Activated naive CD8-positive, alpha-beta T cell treated with anti-CD3 and anti-CD28 coated beads, Interleukin-2, amount 10 ng/mL, durations not matched to agents 7 days and 5 days (primary cell): ENCODE measurements around the gene LGR6. TPM values are rescaled to one million over a fixed set of nuclear protein-coding genes. Genes with fewer than 3 reads are reported as not detected.
A peak's percentile ranks its signal among the peaks of the same experiment; 100 is the strongest.

Experiments
- ATAC-seq: fragments of 150-1000 bp; cut with Tn5 transposase; one replicate; pipeline ENCODE4 v1.10.0; 2021; ENCODE audit warnings: low read depth, moderate library complexity
- POLR2A ChIA-PET: fragments of 350-600 bp; sonication (Branson Sonifier 250); formaldehyde crosslinking; loops from one replicate; lab custom pipeline; 2021; ENCODE audit warnings: antibody characterized with exemption; lab: Charles Lee
- DNase-seq: peaks from one replicate; pipeline ENCODE4 v3.0.0; 2021
- H3K27ac Mint-ChIP-seq: one replicate; pipeline ENCODE4 v1.8.0; 2022; ENCODE audit warnings: mild to moderate bottlenecking, mixed read lengths
- H3K27me3 Mint-ChIP-seq: one replicate; pipeline ENCODE4 v1.8.0; 2022; ENCODE audit warnings: mild to moderate bottlenecking, moderate library complexity, mixed read lengths
- H3K36me3 Mint-ChIP-seq: one replicate; pipeline ENCODE4 v1.8.0; 2021; ENCODE audit warnings: mild to moderate bottlenecking, mixed read lengths
- H3K4me1 Mint-ChIP-seq: one replicate; pipeline ENCODE4 v1.8.0; 2021; ENCODE audit warnings: mixed read lengths
- H3K4me3 Mint-ChIP-seq: one replicate; pipeline ENCODE4 v1.8.0; 2022; ENCODE audit warnings: mild to moderate bottlenecking, moderate library complexity, mixed read lengths
- H3K9me3 Mint-ChIP-seq: one replicate; pipeline ENCODE4 v1.8.0; 2021; ENCODE audit warnings: mixed read lengths
- total RNA-seq, 2 experiments: library from RNA; stranded (reverse); gene quantifications; one replicate each; pipeline ENCODE4 v1.2.3, GENCODE V29; 2021

The LGR6 gene
- total RNA-seq, 2 experiments from 2014 or later = 2.7 to 5.2 TPM

- ATAC-seq (peak; percentile 80), DNase-seq (peak; percentile 77)
- H3K4me3 Mint-ChIP-seq = no peak overlapping the region
- peaks cover 11% of the 10 kb centered on the region for H3K4me1 Mint-ChIP-seq
- H3K9me3 Mint-ChIP-seq = no peaks in the 10 kb centered on the region
- H3K27me3 Mint-ChIP-seq = peaks cover 13% of the 10 kb centered on the region
- POLR2A ChIA-PET = no interaction called here
- no peak overlapping the region for H3K27ac Mint-ChIP-seq
- H3K36me3 Mint-ChIP-seq = no peaks in the 10 kb centered on the region
These were observed 122.1 kb downstream of the LGR6 start for GRCh38 chr1:202315576-202316168.

- DNase-seq (no peak), ATAC-seq (no peak)
- Mint-ChIP-seq H3K9me3 (no peaks in the 10 kb centered on the region), H3K36me3 (no peaks in the 10 kb centered on the region), H3K4me1 (peaks cover 11% of the 10 kb centered on the region), H3K4me3 (no peak overlapping the region), H3K27ac (no peak overlapping the region), H3K27me3 (peaks cover 14% of the 10 kb centered on the region)
- POLR2A ChIA-PET = no interaction called here
These were observed 122.6 kb downstream of the LGR6 start for GRCh38 chr1:202316186-202316585.

GRCh38 chr1:202317941-202318925, 124.6 kb downstream of the LGR6 start:
- peaks cover 18% of the 10 kb centered on the region for H3K27me3 Mint-ChIP-seq
- peaks cover 9% of the 10 kb centered on the region for H3K4me1 Mint-ChIP-seq
- no peaks in the 10 kb centered on the region for H3K9me3 Mint-ChIP-seq
- POLR2A ChIA-PET = no interaction called here
- no peak overlapping the region for H3K27ac Mint-ChIP-seq
- no peak for ATAC-seq
- H3K36me3 Mint-ChIP-seq = no peaks in the 10 kb centered on the region
- H3K4me3 Mint-ChIP-seq = no peak overlapping the region
- no peak for DNase-seq

GRCh38 chr1:202319381-202320080, 125.9 kb downstream of the LGR6 start:
- H3K27me3 Mint-ChIP-seq = peaks cover 15% of the 10 kb centered on the region
- no peak overlapping the region for H3K4me3 Mint-ChIP-seq
- H3K36me3 Mint-ChIP-seq = no peaks in the 10 kb centered on the region
- ATAC-seq (no peak), DNase-seq (no peak)
- H3K27ac Mint-ChIP-seq = peak overlapping the region; percentile 16
- H3K4me1 Mint-ChIP-seq = peaks cover 9% of the 10 kb centered on the region
- no peaks in the 10 kb centered on the region for H3K9me3 Mint-ChIP-seq
- POLR2A ChIA-PET = no interaction called here

GRCh38 chr1:202320081-202320405, 126.4 kb downstream of the LGR6 start:
- peaks cover 9% of the 10 kb centered on the region for H3K4me1 Mint-ChIP-seq
- H3K4me3 Mint-ChIP-seq = no peak overlapping the region
- H3K9me3 Mint-ChIP-seq = no peaks in the 10 kb centered on the region
- POLR2A ChIA-PET = no interaction called here
- ATAC-seq = no peak
- peaks cover 15% of the 10 kb centered on the region for H3K27me3 Mint-ChIP-seq
- no peak for DNase-seq
- no peak overlapping the region for H3K27ac Mint-ChIP-seq
- H3K36me3 Mint-ChIP-seq = no peaks in the 10 kb centered on the region

- DNase-seq (no peak), ATAC-seq (no peak)
- Mint-ChIP-seq H3K36me3 (peaks cover 4% of the 10 kb centered on the region), H3K27me3 (peaks cover 9% of the 10 kb centered on the region), H3K4me1 (peaks cover 16% of the 10 kb centered on the region), H3K4me3 (no peak overlapping the region), H3K27ac (no peak overlapping the region), H3K9me3 (no peaks in the 10 kb centered on the region)
- POLR2A ChIA-PET = no interaction called here
These were observed 130.1 kb downstream of the LGR6 start for GRCh38 chr1:202323731-202324130.

- no peak for DNase-seq
- peaks cover 9% of the 10 kb centered on the region for H3K27me3 Mint-ChIP-seq
- no peaks in the 10 kb centered on the region for H3K9me3 Mint-ChIP-seq
- POLR2A ChIA-PET = no interaction called here
- H3K4me1 Mint-ChIP-seq = peaks cover 11% of the 10 kb centered on the region
- peaks cover 9% of the 10 kb centered on the region for H3K36me3 Mint-ChIP-seq
- no peak for ATAC-seq
- no peak overlapping the region for H3K27ac Mint-ChIP-seq
- H3K4me3 Mint-ChIP-seq = no peak overlapping the region
These were observed 131.0 kb downstream of the LGR6 start for GRCh38 chr1:202324646-202325045.

GRCh38 chr1:202329891-202330290, 136.3 kb downstream of the LGR6 start:
- ATAC-seq = no peak
- Mint-ChIP-seq H3K4me1 (peaks cover 13% of the 10 kb centered on the region), H3K4me3 (no peak overlapping the region), H3K9me3 (no peaks in the 10 kb centered on the region), H3K36me3 (peaks cover 44% of the 10 kb centered on the region), H3K27me3 (no peaks in the 10 kb centered on the region), H3K27ac (no peak overlapping the region)
- POLR2A ChIA-PET = interaction anchor here (3.7 kb wide), 1 partner anchor 12 kb away, joined by 13 read pairs; the partner anchor contains the start of gene UBE2T
- no peak for DNase-seq

GRCh38 chr1:202333861-202334260, 140.3 kb downstream of the LGR6 start:
- Mint-ChIP-seq H3K4me3 (no peak overlapping the region), H3K4me1 (peaks cover 16% of the 10 kb centered on the region), H3K36me3 (peaks cover 46% of the 10 kb centered on the region), H3K9me3 (no peaks in the 10 kb centered on the region), H3K27ac (no peak overlapping the region), H3K27me3 (no peaks in the 10 kb centered on the region)
- DNase-seq = no peak
- no peak for ATAC-seq
- POLR2A ChIA-PET = no interaction called here

GRCh38 chr1:202343652-202344349, 150.2 kb downstream of the LGR6 start:
- ATAC-seq (no peak), DNase-seq (no peak)
- H3K4me3 Mint-ChIP-seq = peak overlapping the region; percentile 75
- POLR2A ChIA-PET = no interaction called here
- peaks cover 32% of the 10 kb centered on the region for H3K4me1 Mint-ChIP-seq
- H3K36me3 Mint-ChIP-seq = peaks cover 8% of the 10 kb centered on the region
- no peaks in the 10 kb centered on the region for H3K27me3 Mint-ChIP-seq
- H3K27ac Mint-ChIP-seq = peak overlapping the region; percentile 70
- no peaks in the 10 kb centered on the region for H3K9me3 Mint-ChIP-seq

GRCh38 chr1:202348005-202348508, 154.5 kb downstream of the LGR6 start:
- peak overlapping the region; percentile 96 for H3K27ac Mint-ChIP-seq
- no peaks in the 10 kb centered on the region for H3K27me3 Mint-ChIP-seq
- no peak for DNase-seq
- no peaks in the 10 kb centered on the region for H3K36me3 Mint-ChIP-seq
- H3K4me1 Mint-ChIP-seq = peaks cover 26% of the 10 kb centered on the region
- peak overlapping the region; percentile 92 for H3K4me3 Mint-ChIP-seq
- no peak for ATAC-seq
- H3K9me3 Mint-ChIP-seq = no peaks in the 10 kb centered on the region
- POLR2A ChIA-PET = interaction anchor here (1.1 kb wide), 1 partner anchor 13 kb away, joined by 3 read pairs; no protein-coding TSS in a partner anchor

- Mint-ChIP-seq H3K36me3 (no peaks in the 10 kb centered on the region), H3K27me3 (no peaks in the 10 kb centered on the region), H3K4me1 (peaks cover 22% of the 10 kb centered on the region), H3K9me3 (no peaks in the 10 kb centered on the region), H3K4me3 (peak within 1 kb of the TSS; percentile 92), H3K27ac (peak within 1 kb of the TSS; percentile 96)
- ATAC-seq (peak; percentile 99), DNase-seq (peak; percentile 92)
- POLR2A ChIA-PET = interaction anchor here (1.1 to 2.9 kb wide), 3 partner anchors 7 to 186 kb away, joined by 3 to 22 read pairs (median 3); partner anchors contain the start of gene UBE2T
These were observed 155.1 kb downstream of the LGR6 start, which contains the start of gene PPP1R12B for GRCh38 chr1:202348509-202349205. PPP1R12B (plus strand) TSS chr1:202348699; CDS start chr1:202348852, 153 bp downstream.
